HT1080 (cell line): ENCODE results near the gene TPO. TPM values are rescaled to one million over a fixed set of nuclear protein-coding genes. Genes with fewer than 3 reads are reported as not detected.
A peak's percentile ranks its signal among the peaks of the same experiment; 100 is the strongest.

ENCODE experiments used
- DNase-seq: peaks from one replicate; pipeline ENCODE4 v3.0.0-alpha.2; 2015; ENCODE audit warnings: low read depth
- total RNA-seq: library from RNA; depleted of rRNA; stranded (reverse); fragments of >200 nt; shearing (Covaris generic); gene quantifications from 2 replicates; pipeline ENCODE4 v1.2.3, GENCODE V29; 2014

TPO gene
- total RNA-seq, 1 experiment from 2014 or later: 0.43 TPM

DNA sequence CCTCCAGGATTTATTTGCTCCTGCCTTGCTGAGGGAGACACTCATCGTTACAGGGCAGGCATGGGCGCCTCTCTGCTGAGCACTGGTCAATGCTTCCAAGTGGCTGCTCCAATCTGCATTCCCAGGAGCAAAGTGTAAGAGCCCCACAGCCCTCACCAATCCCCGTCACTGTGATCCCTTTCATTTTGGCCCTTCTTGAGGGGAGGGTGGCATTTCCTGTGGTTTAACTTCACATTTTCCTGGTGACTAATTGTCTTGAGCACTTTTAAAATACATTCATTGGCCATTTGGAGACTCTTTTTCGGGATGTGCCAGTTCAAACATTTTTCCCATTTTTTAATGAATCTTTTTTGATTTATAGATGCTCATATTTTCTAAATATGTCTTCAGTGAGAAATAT, 33.0 kb downstream of the TPO start:
- DNase-seq: peak; percentile 3

DNA sequence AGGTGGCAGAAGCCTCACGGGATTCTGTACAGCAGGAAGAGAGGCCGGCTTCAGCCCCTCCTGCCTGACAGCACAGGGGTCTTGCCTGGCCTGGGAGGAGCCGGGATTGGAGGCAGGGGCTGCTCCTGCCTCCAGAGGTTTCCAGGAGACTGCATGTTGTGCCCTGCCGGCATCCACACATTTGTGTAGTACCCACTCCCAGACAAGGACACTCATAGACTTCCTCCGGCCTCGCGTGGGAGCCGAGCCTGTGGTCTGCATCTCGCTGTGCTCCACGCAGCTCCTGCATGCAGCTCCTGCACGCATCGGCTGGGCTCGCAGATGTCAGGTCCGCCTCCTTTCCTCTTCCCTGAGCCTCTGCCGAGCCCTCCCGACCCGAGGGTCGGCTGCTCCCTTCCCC, 34.7 kb downstream of the TPO start:
- no peak for DNase-seq

DNA sequence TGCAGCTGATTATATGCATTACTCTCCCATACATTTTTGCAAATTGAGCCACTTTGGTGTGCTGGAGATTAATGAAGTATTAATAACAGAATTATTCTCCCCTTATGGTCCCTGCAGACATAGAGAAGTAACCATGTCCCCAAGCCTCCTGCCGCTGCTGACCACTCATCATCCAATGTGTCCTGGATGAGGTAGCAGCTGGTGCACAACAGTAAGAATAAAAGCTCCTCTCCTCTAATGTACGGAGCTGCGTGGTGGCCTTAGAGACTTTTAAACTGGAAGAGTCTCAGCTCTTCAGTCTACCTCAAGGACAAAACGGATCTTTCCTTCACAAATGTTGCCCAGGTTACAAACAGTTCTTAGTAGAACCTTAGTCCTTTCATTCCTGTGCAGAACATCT, 37.7 kb downstream of the TPO start:
- DNase-seq: no peak

GRCh38 chr2:1451422-1451821, 38.2 kb downstream of the TPO start:
- no peak for DNase-seq

- DNase-seq: no peak
These were observed 40.3 kb downstream of the TPO start for GRCh38 chr2:1453561-1453960.

GRCh38 chr2:1454346-1454745, 41.1 kb downstream of the TPO start:
- DNase-seq: no peak

DNA sequence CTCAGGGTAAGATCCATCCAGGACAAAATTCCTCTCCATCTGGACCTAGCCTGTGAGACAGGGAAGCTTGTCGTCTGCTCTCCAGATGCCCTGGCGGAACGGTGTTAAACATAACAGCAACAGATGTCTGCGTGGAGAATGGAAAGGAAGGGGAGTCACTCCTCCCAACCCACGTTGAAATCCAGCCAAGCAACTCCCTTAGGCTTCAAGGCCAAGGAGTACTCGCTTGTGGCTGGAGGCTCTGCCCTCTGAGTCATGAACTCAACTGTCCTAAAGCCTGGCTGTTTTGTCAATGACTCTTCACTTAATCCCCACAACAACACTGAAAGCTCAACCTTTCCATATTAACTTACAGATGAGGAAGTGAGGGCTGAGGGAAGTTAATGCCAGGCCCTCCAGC, 42.2 kb downstream of the TPO start:
- DNase-seq: peak; percentile 5

DNA sequence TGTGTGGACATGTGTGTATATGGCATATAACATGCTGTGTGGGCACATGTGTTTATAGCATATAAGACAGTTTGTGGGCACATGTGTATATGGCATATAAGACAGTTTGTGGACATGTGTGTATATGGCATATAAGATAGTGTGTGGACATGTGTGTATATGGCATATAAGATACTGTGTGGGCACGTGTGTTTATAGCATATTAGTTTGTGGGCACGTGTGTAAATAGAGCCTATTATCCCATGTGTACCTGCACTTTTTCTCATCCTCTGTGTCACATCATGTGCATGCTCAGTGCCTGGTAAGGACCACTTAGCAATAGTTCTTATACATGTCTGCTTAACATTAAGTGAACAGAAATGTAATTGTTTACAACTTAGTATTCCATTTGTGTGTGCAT, 45.2 kb downstream of the TPO start:
- DNase-seq: no peak

GRCh38 chr2:1459727-1460126, 46.5 kb downstream of the TPO start:
- no peak for DNase-seq

- no peak for DNase-seq
These were observed 47.7 kb downstream of the TPO start for GRCh38 chr2:1460851-1461418.

- no peak for DNase-seq
These were observed 48.5 kb downstream of the TPO start for GRCh38 chr2:1461507-1462390.

GRCh38 chr2:1462994-1463393, 49.7 kb downstream of the TPO start:
- no peak for DNase-seq

DNA sequence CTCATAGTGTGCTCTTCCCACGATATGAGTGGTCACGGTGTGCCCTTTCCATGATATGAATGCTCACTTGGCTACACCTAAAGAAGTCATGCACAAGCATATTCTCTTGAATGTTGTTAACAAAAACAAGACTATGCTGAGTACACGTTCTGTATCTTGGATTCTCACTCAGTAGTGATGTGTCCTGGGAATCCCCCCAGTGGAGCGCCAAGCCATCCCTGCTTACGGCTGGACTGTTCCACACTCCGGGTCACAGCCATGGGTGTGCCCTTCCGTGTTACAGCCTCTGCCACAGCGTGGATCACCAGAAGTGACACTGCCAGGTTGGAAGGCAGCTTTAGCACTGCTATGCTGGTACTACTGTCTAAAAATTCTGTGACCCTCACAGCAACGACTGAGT, 59.1 kb downstream of the TPO start:
- DNase-seq: no peak

DNA sequence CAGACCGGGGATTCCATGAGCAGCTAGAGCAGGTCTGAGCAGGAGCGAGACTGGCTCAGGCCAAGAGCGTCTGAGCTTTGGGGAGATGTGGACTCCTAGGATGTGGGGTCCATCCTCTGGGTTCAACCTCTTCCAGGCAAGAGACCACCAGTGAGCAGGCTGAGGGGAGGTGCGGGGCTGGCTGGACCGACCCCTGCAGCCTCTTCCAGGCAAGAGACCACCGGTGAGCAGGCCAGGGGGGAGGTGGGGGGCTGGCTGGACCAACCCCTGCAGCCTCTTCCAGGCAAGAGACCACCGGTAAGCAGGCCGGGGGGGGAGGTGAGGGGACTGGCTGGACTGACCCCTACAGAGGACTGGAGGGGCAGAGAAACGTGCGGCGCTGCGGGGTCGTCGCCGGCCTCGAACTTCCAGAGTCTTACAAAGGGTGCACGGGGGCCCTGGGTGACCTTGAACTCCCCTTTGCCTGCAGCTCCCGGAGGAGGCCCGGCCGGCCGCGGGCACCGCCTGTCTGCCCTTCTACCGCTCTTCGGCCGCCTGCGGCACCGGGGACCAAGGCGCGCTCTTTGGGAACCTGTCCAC, 63.4 kb downstream of the TPO start:
- no peak for DNase-seq

- DNase-seq: no peak
These were observed 64.2 kb downstream of the TPO start for GRCh38 chr2:1477196-1478040.

GRCh38 chr2:1478311-1479305, 65.3 kb downstream of the TPO start:
- DNase-seq: no peak

DNA sequence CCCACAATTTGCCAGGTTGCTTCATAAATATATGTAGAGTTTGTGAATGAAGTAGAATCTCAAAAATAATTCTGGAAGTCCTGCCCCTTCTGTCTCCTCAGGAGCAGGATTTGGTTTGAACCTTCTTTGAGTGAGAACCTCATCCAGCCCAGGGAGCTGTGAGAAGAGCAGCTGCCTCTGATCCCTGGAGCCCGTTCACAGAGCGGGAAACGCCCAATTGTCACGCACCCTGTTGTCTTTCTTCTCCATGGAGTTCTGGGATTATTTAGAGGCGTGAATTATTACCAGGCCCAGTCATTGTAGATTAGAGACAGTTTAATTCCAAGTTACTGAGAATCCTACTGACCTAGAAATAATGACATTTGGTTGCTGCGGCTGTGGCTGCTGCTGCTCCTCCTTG, 66.1 kb downstream of the TPO start:
- DNase-seq: no peak

DNA sequence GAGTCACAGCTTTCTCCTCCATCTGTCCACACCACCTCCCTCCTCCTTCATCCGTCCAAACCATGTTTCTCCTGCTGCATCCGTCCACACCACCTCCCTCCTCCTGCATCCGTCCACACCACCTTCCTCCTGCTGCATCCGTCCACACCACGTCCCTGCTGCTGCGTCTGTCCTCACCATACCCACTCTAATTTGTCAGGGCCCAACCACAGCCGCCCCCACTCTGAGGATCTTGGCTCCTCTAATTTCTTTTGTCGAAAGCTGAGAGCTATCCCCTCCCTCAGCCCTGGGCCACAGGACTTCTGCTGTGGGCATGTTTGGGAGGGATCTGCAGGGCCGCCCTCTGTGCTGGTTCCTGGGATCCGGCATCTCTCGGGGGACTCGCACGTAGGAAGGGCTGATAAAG, 67.4 kb downstream of the TPO start:
- DNase-seq: no peak

DNA sequence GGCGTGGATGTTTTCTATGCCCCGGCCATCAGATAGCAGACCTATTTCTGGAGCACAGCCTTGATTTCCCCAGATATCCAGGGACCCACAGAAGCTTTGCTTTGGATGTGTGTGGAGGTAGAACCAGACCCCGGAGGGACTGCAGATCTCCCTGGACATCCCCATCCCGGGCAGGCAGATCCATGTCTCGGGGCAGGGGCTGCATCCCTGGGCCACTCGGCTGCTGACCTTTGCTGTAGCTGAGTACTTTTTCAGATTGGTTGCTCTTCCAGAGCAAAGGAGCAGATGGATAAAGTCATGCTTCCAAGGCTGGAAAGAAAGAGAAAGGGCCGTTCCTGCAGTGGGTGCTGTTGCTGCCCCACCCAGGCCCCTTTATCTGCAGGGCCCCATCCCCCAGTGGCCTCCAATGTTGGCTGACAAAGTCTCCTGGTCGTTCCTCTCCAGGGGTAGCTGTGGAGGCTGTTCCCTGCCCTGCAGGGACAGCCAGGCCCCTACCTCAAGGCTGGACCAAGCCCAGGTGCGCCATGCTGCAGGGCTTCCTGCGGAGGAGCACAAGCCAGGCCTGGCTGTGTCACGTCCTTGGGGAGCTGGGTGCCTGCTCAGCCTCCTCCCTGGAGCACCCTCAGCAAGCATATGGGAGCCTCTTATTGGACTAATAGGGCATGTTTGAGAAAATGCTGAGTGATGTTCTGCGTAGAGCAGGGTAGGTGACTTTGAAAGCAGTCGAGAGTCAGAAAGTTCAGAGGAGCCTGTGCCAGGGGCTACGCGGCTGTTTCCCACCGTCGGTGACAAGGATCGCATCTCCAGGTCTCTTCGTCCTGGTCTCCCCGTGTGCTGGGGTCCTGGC, 68.4 kb downstream of the TPO start:
- no peak for DNase-seq

- DNase-seq: no peak
These were observed 69.0 kb downstream of the TPO start for GRCh38 chr2:1482253-1482675.
